ENCODE results near the gene KIF22. TPM values are rescaled to one million over a fixed set of nuclear protein-coding genes. Genes with fewer than 3 reads are reported as not detected.

The KIF22 gene
- total RNA-seq, 1 experiment from 2014 or later = 155 TPM

DNA sequence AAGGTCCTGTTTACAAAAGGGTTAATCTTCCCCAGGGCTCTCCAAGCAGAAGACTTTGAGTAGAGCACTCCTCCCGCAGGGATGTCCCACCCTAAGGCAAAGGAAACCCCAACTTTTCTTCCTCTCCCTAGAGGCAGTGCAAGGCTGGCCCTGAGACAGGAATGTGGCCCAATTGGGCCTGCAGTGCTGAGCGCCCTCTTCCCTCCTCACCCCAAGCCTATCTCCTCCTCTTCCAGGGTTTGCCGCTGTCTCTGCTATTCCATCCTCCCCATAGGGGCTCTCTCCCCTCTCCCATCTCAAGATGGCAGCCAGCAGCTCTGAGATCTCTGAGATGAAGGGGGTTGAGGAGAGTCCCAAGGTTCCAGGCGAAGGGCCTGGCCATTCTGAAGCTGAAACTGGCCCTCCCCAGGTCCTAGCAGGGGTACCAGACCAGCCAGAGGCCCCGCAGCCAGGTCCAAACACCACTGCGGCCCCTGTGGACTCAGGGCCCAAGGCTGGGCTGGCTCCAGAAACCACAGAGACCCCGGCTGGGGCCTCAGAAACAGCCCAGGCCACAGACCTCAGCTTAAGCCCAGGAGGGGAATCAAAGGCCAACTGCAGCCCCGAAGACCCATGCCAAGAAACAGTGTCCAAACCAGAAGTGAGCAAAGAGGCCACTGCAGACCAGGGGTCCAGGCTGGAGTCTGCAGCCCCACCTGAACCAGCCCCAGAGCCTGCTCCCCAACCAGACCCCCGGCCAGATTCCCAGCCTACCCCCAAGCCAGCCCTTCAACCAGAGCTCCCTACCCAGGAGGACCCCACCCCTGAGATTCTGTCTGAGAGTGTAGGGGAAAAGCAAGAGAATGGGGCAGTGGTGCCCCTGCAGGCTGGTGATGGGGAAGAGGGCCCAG is 22.4 kb downstream of the KIF22 start:
- ChIA-PET POLR2A (no interaction called here), CTCF (interaction anchor here (0.6 to 1.4 kb wide), 2 partner anchors 35 to 1203 kb away, joined by 3 to 4 read pairs; no protein-coding TSS in a partner anchor), RAD21 (ENCODE audit: low non-redundant PET in 1 of 2, low total read pairs in 2 of 2, uncharacterized antibody in 2 of 2, unreplicated experiment in 2 of 2) (no interaction called here)
- DNase-seq (ENCODE audit: low read depth, low spot score) (no peak), ATAC-seq (no peak)
- TF ChIP-seq SP1 (IDR thresholded peaks at IDR 0.05; ENCODE audit: low read depth) = no peak
- TF ChIP-seq EZH2 (IDR thresholded peaks at IDR 0.05) = no peak
- TF ChIP-seq TCF7L2 (IDR thresholded peaks at IDR 0.05; ENCODE audit: borderline replicate concordance, extremely low read depth, insufficient read depth, insufficient read length) = no peak
- no peak for TF ChIP-seq ZFX (IDR thresholded peaks at IDR 0.05)
- no peak for TF ChIP-seq RAD21 (IDR thresholded peaks at IDR 0.05; ENCODE audit: low read depth)
- no peak for TF ChIP-seq ATF3 (IDR thresholded peaks at IDR 0.05)
- TF ChIP-seq YY1 (IDR thresholded peaks at IDR 0.05; ENCODE audit: extremely low read depth, insufficient replicate concordance, low read depth, low read length) = no peak
- no peak for TF ChIP-seq CTCF (IDR thresholded peaks at IDR 0.05 in 2 of 3, conservative IDR thresholded peaks at IDR 0.05 in 1 of 3; ENCODE audit: borderline replicate concordance in 1 of 3, insufficient read depth in 1 of 3, low read depth in 2 of 3, low read length in 2 of 3)
- TF ChIP-seq, protein P1, sequence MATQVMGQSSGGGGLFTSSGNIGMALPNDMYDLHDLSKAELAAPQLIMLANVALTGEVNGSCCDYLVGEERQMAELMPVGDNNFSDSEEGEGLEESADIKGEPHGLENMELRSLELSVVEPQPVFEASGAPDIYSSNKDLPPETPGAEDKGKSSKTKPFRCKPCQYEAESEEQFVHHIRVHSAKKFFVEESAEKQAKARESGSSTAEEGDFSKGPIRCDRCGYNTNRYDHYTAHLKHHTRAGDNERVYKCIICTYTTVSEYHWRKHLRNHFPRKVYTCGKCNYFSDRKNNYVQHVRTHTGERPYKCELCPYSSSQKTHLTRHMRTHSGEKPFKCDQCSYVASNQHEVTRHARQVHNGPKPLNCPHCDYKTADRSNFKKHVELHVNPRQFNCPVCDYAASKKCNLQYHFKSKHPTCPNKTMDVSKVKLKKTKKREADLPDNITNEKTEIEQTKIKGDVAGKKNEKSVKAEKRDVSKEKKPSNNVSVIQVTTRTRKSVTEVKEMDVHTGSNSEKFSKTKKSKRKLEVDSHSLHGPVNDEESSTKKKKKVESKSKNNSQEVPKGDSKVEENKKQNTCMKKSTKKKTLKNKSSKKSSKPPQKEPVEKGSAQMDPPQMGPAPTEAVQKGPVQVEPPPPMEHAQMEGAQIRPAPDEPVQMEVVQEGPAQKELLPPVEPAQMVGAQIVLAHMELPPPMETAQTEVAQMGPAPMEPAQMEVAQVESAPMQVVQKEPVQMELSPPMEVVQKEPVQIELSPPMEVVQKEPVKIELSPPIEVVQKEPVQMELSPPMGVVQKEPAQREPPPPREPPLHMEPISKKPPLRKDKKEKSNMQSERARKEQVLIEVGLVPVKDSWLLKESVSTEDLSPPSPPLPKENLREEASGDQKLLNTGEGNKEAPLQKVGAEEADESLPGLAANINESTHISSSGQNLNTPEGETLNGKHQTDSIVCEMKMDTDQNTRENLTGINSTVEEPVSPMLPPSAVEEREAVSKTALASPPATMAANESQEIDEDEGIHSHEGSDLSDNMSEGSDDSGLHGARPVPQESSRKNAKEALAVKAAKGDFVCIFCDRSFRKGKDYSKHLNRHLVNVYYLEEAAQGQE (IDR thresholded peaks at IDR 0.05; ENCODE audit: low read depth) = no peak
- TF ChIP-seq EZH2phosphoT487 (IDR thresholded peaks at IDR 0.05; ENCODE audit: borderline replicate concordance) = no peak
- no peak for TF ChIP-seq SIN3A (IDR thresholded peaks at IDR 0.05; ENCODE audit: low read depth)
- TF ChIP-seq, protein P2, sequence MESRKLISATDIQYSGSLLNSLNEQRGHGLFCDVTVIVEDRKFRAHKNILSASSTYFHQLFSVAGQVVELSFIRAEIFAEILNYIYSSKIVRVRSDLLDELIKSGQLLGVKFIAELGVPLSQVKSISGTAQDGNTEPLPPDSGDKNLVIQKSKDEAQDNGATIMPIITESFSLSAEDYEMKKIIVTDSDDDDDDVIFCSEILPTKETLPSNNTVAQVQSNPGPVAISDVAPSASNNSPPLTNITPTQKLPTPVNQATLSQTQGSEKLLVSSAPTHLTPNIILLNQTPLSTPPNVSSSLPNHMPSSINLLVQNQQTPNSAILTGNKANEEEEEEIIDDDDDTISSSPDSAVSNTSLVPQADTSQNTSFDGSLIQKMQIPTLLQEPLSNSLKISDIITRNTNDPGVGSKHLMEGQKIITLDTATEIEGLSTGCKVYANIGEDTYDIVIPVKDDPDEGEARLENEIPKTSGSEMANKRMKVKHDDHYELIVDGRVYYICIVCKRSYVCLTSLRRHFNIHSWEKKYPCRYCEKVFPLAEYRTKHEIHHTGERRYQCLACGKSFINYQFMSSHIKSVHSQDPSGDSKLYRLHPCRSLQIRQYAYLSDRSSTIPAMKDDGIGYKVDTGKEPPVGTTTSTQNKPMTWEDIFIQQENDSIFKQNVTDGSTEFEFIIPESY (IDR thresholded peaks at IDR 0.05; ENCODE audit: extremely low read depth, insufficient replicate concordance, low read length) = no peak
- TF ChIP-seq JUND (IDR thresholded peaks at IDR 0.05) = no peak
- TF ChIP-seq CBX3 (IDR thresholded peaks at IDR 0.05; ENCODE audit: low read depth) = no peak
- TF ChIP-seq POLR2A (IDR thresholded peaks at IDR 0.05; ENCODE audit: borderline replicate concordance, extremely low read depth, insufficient read depth, insufficient read length) = no peak
- TF ChIP-seq FOSL1 (IDR thresholded peaks at IDR 0.05; ENCODE audit: low read depth) = no peak
- TF ChIP-seq SRF (IDR thresholded peaks at IDR 0.05; ENCODE audit: low read depth) = no peak
- TF ChIP-seq ZNF274 (IDR thresholded peaks at IDR 0.05; ENCODE audit: low read depth, low read length) = no peak
- Histone ChIP-seq H3K4me2 (ENCODE audit: low read length) (peak overlapping the region; percentile 99), H3K9me2 (ENCODE audit: insufficient read depth) (no peaks in the 10 kb centered on the region), H3K27me3 (ENCODE audit: insufficient read depth, low read length) (no peaks in the 10 kb centered on the region), H3K36me3 (ENCODE audit: control insufficient read depth in 1 of 2, insufficient read depth in 2 of 2, low read length in 2 of 2) (peaks cover 6 to 20% of the 10 kb centered on the region in 2 experiments; a peak in 3 of 4 replicates), H3K4me1 (ENCODE audit: control insufficient read depth in 1 of 2, insufficient read depth in 2 of 2, low read length in 2 of 2) (peaks cover 38 to 78% of the 10 kb centered on the region in 2 experiments), H2AFZ (ENCODE audit: low read depth, low read length, poor library complexity, severe bottlenecking) (no peak overlapping the region), H3K4me3 (replicated peaks in 1 of 2; ENCODE audit: low read depth in 1 of 2, low read length in 2 of 2) (peak overlapping the region; percentile 36 to 66), H3K9me3 (ENCODE audit: control insufficient read depth in 1 of 2, insufficient read depth in 1 of 2, low read depth in 1 of 2, low read length in 2 of 2) (no peaks in the 10 kb centered on the region), H3K79me2 (ENCODE audit: insufficient read depth, low read length) (peaks cover 40% of the 10 kb centered on the region), H3K27ac (ENCODE audit: low read depth, low read length) (peak overlapping the region; percentile 90; the same call in 1 of the 2 replicates), H4K20me1 (ENCODE audit: insufficient read depth) (no peaks in the 10 kb centered on the region), H3K9ac (ENCODE audit: low read length) (peak overlapping the region; percentile 95)
- intact Hi-C loops (cut with micrococcal nuclease) = no loop called here
- no TSS peak for BruUV-seq (replicated peaks)
